CD8-positive, alpha-beta memory T cell (primary cell): Measurements from ENCODE around the gene GEMIN7. TPM values are rescaled to one million over a fixed set of nuclear protein-coding genes. Genes with fewer than 3 reads are reported as not detected.

Experiments
- CTCF ChIA-PET: fragments of 350-600 bp; sonication (Branson Sonifier 250); formaldehyde crosslinking; loops from one replicate; lab custom pipeline; 2021; ENCODE audit warnings: antibody characterized with exemption; lab: Charles Lee
- POLR2A ChIA-PET: fragments of 350-600 bp; sonication (Branson Sonifier 250); formaldehyde crosslinking; loops from one replicate; lab custom pipeline; 2021; ENCODE audit warnings: antibody characterized with exemption; lab: Charles Lee
- DNase-seq, 5 donors: peaks; one replicate each; pipeline versions ENCODE4 v3.0.0 to v3.0.0-alpha.2; 2020 to 2022; ENCODE audit warnings: mixed read lengths in 1 of 5
- H3K27ac ChIP-seq: one replicate; pipeline ENCODE4 v1.7.0; 2013; ENCODE audit warnings: low read depth, mild to moderate bottlenecking, low read length, moderate library complexity
- H3K27me3 ChIP-seq: 2 replicates; pipeline ENCODE4 v1.7.0; 2013; ENCODE audit warnings: low read length, mild to moderate bottlenecking; ENCODE audit not compliant: insufficient read depth, poor library complexity, severe bottlenecking
- H3K36me3 ChIP-seq: 2 replicates; pipeline ENCODE4 v1.7.0; 2013; ENCODE audit warnings: mild to moderate bottlenecking, low read length, moderate library complexity; ENCODE audit not compliant: insufficient read depth
- H3K4me1 ChIP-seq: 2 replicates; pipeline ENCODE4 v1.7.0; 2013; ENCODE audit warnings: mild to moderate bottlenecking, low read length, moderate library complexity; ENCODE audit not compliant: insufficient read depth
- H3K4me3 ChIP-seq: 2 replicates; pipeline ENCODE4 v1.7.0; 2013; ENCODE audit warnings: mild to moderate bottlenecking, low read length
- H3K9me3 ChIP-seq: 2 replicates; pipeline ENCODE4 v1.7.0; 2013; ENCODE audit warnings: mild to moderate bottlenecking, low read length
- H3K27ac Mint-ChIP-seq, 8 donors: one replicate each; pipeline ENCODE4 v1.8.0; 2020 to 2021; ENCODE audit warnings: mixed read lengths in 8 of 8, mild to moderate bottlenecking in 6 of 8, inconsistent platforms in 3 of 8, moderate library complexity in 3 of 8
- H3K27me3 Mint-ChIP-seq, 2 donors: one replicate each; pipeline ENCODE4 v1.8.0; 2020 to 2021; ENCODE audit warnings: mixed read lengths in 2 of 2, mild to moderate bottlenecking in 1 of 2, moderate library complexity in 1 of 2
- H3K36me3 Mint-ChIP-seq, 3 donors: one replicate each; pipeline ENCODE4 v1.8.0; 2020 to 2021; ENCODE audit warnings: mixed read lengths in 3 of 3, inconsistent platforms in 1 of 3, mild to moderate bottlenecking in 1 of 3
- H3K4me1 Mint-ChIP-seq, 3 donors: one replicate each; pipeline ENCODE4 v1.8.0; 2020 to 2021; ENCODE audit warnings: mixed read lengths in 3 of 3, inconsistent platforms in 1 of 3, mild to moderate bottlenecking in 1 of 3
- H3K4me3 Mint-ChIP-seq, 7 donors: one replicate each; pipeline ENCODE4 v1.8.0; 2020 to 2021; ENCODE audit warnings: mixed read lengths in 7 of 7, mild to moderate bottlenecking in 6 of 7, moderate library complexity in 4 of 7, inconsistent platforms in 2 of 7
- H3K9me3 Mint-ChIP-seq, 5 donors: one replicate each; pipeline ENCODE4 v1.8.0; 2020 to 2022; ENCODE audit warnings: mixed read lengths in 5 of 5, mild to moderate bottlenecking in 3 of 5, moderate library complexity in 2 of 5, inconsistent platforms in 1 of 5
- polyA plus RNA-seq: library from polyadenylated mRNA; unstranded; fragments of 300-500 nt; fragmentation: Illumina TruSeq; gene quantifications from one replicate; pipeline ENCODE4 v1.2.3, GENCODE V29; 2021
- total RNA-seq, 2 experiments: library from RNA; stranded (reverse); gene quantifications; one replicate each; pipeline ENCODE4 v1.2.3, GENCODE V29; 2021

Gene GEMIN7
- total RNA-seq (10 to 100 TPM; 51.6 TPM), polyA plus RNA-seq (93.5 TPM)

- H3K9me3 ChIP-seq, result no peaks in the 10 kb centered on the region
- no peaks in the 10 kb centered on the region for H3K27me3 ChIP-seq
- CTCF ChIA-PET, result interaction anchor here (1.0 to 2.4 kb wide), 2 partner anchors 13 to 20 kb away, joined by 5 to 9 read pairs; no protein-coding TSS in a partner anchor
- no peaks in the 10 kb centered on the region for H3K27me3 Mint-ChIP-seq
- peaks cover 42% of the 10 kb centered on the region for H3K4me1 ChIP-seq
- peak; percentile 65 to 81 (median 72) for DNase-seq
- H3K27ac Mint-ChIP-seq, result peak within 1 kb of the TSS; percentile 80 to 97 (median 92)
- H3K27ac ChIP-seq, result peak within 1 kb of the TSS; percentile 81
- peaks cover 7% of the 10 kb centered on the region for H3K36me3 ChIP-seq
- H3K4me1 Mint-ChIP-seq, result peaks cover 50 to 72% (median 57%) of the 10 kb centered on the region in 3 donors
- peak within 1 kb of the TSS; percentile 91 to 97 (median 94) for H3K4me3 Mint-ChIP-seq
- peak within 1 kb of the TSS; percentile 77 for H3K4me3 ChIP-seq
- H3K9me3 Mint-ChIP-seq, result no peaks in the 10 kb centered on the region
- H3K36me3 Mint-ChIP-seq, result peaks cover 6 to 23% (median 7%) of the 10 kb centered on the region in 3 donors
- POLR2A ChIA-PET, result interaction anchor here (0.9 to 2.8 kb wide), 5 partner anchors 12 to 77 kb away, joined by 3 to 9 read pairs (median 3); partner anchors contain the start of gene PPP1R37
Measured at GRCh38 chr19:45079063-45079910, at the start of gene GEMIN7. TSS of gene GEMIN7 (plus strand) at chr19:45079260. CDS start at chr19:45090115, 10,855 bp downstream.

- no peaks in the 10 kb centered on the region for H3K9me3 Mint-ChIP-seq
- no peak for DNase-seq
- H3K27me3 Mint-ChIP-seq, result no peaks in the 10 kb centered on the region
- Histone ChIP-seq H3K4me1 (no peaks in the 10 kb centered on the region), H3K27ac (no peak overlapping the region), H3K4me3 (no peak overlapping the region), H3K27me3 (no peaks in the 10 kb centered on the region), H3K36me3 (peaks cover 19% of the 10 kb centered on the region), H3K9me3 (no peaks in the 10 kb centered on the region)
- ChIA-PET CTCF (interaction anchor here (0.7 kb wide), 1 partner anchor 55 kb away, joined by 3 read pairs; no protein-coding TSS in a partner anchor), POLR2A (no interaction called here)
- peaks cover 0 to 71% (median 16%) of the 10 kb centered on the region in 3 donors for H3K36me3 Mint-ChIP-seq
- H3K4me3 Mint-ChIP-seq, result peak overlapping the region in 1 of 7 donors; percentile 30
- no peaks in the 10 kb centered on the region for H3K4me1 Mint-ChIP-seq
- H3K27ac Mint-ChIP-seq, result peak overlapping the region in 1 of 8 donors; percentile 54
Measured at GRCh38 chr19:45030825-45031224, 48.2 kb upstream of the GEMIN7 start.

GRCh38 chr19:45032421-45032820, 46.6 kb upstream of the GEMIN7 start:
- CTCF ChIA-PET, result no interaction called here

GRCh38 chr19:45035755-45036154, 43.3 kb upstream of the GEMIN7 start:
- Mint-ChIP-seq H3K27me3 (peaks cover 0 to 2% of the 10 kb centered on the region in 2 donors), H3K36me3 (peaks cover 0 to 63% (median 12%) of the 10 kb centered on the region in 3 donors), H3K4me1 (peaks cover 18 to 24% (median 20%) of the 10 kb centered on the region in 3 donors), H3K4me3 (peak overlapping the region in 1 of 7 donors; percentile 48), H3K9me3 (no peaks in the 10 kb centered on the region), H3K27ac (no peak overlapping the region)
- CTCF ChIA-PET, result interaction anchor here (1.0 to 2.3 kb wide), 2 partner anchors 24 to 47 kb away, joined by 3 to 7 read pairs; no protein-coding TSS in a partner anchor
- Histone ChIP-seq H3K27ac (no peak overlapping the region), H3K36me3 (peaks cover 10% of the 10 kb centered on the region), H3K9me3 (no peaks in the 10 kb centered on the region), H3K4me1 (peaks cover 14% of the 10 kb centered on the region), H3K4me3 (no peak overlapping the region), H3K27me3 (no peaks in the 10 kb centered on the region)
- no peak for DNase-seq
- POLR2A ChIA-PET, result no interaction called here

More at GRCh38 chr19:45032421-45032820, 46.6 kb upstream of the GEMIN7 start:
- POLR2A ChIA-PET, result no interaction called here
- peaks cover 17% of the 10 kb centered on the region for H3K36me3 ChIP-seq
- no peaks in the 10 kb centered on the region for H3K4me1 ChIP-seq
- Mint-ChIP-seq H3K27ac (peak overlapping the region in 2 of 8 donors; percentile 15 to 53), H3K36me3 (peaks cover 0 to 70% (median 13%) of the 10 kb centered on the region in 3 donors), H3K4me3 (no peak overlapping the region), H3K4me1 (no peaks in the 10 kb centered on the region), H3K9me3 (no peaks in the 10 kb centered on the region), H3K27me3 (no peaks in the 10 kb centered on the region)
- H3K9me3 ChIP-seq, result no peaks in the 10 kb centered on the region
- no peak overlapping the region for H3K4me3 ChIP-seq
- H3K27ac ChIP-seq, result no peak overlapping the region
- no peak for DNase-seq
- no peaks in the 10 kb centered on the region for H3K27me3 ChIP-seq

- Histone ChIP-seq H3K36me3 (peaks cover 19% of the 10 kb centered on the region), H3K27ac (no peak overlapping the region), H3K27me3 (no peaks in the 10 kb centered on the region), H3K4me3 (no peak overlapping the region), H3K4me1 (peaks cover 24% of the 10 kb centered on the region), H3K9me3 (no peaks in the 10 kb centered on the region)
- CTCF ChIA-PET, result interaction anchor here (1.5 to 2.3 kb wide), 2 partner anchors 20 to 22 kb away, joined by 4 to 13 read pairs; no protein-coding TSS in a partner anchor
- POLR2A ChIA-PET, result interaction anchor here (2.1 kb wide), 2 partner anchors 54 to 141 kb away, joined by 5 read pairs; partner anchors contain the start of gene BLOC1S3
- no peak for DNase-seq
- H3K36me3 Mint-ChIP-seq, result peaks cover 0 to 66% (median 17%) of the 10 kb centered on the region in 3 donors
- peak overlapping the region; percentile 62 to 100 (median 89) for H3K4me3 Mint-ChIP-seq
- H3K27ac Mint-ChIP-seq, result peak overlapping the region in 5 of 8 donors; percentile 42 to 82 (median 60)
- H3K4me1 Mint-ChIP-seq, result peaks cover 29 to 38% (median 32%) of the 10 kb centered on the region in 3 donors
- peaks cover 0 to 2% of the 10 kb centered on the region in 2 donors for H3K27me3 Mint-ChIP-seq
- H3K9me3 Mint-ChIP-seq, result no peaks in the 10 kb centered on the region
Measured at GRCh38 chr19:45037393-45038169, 41.5 kb upstream of the GEMIN7 start.

GRCh38 chr19:45038931-45039893, 39.8 kb upstream of the GEMIN7 start, which contains the start of gene CLASRP:
TSS of gene CLASRP (plus strand) at chr19:45039045. CDS start at chr19:45040213, 1,168 bp downstream.
- Mint-ChIP-seq H3K9me3 (no peaks in the 10 kb centered on the region), H3K27ac (peak within 1 kb of the TSS; percentile 79 to 100 (median 95)), H3K36me3 (peaks cover 0 to 70% (median 11%) of the 10 kb centered on the region in 3 donors), H3K27me3 (peaks cover 0 to 2% of the 10 kb centered on the region in 2 donors), H3K4me3 (peak within 1 kb of the TSS; percentile 86 to 100 (median 94)), H3K4me1 (peaks cover 32 to 43% (median 32%) of the 10 kb centered on the region in 3 donors)
- Histone ChIP-seq H3K9me3 (no peaks in the 10 kb centered on the region), H3K4me1 (peaks cover 24% of the 10 kb centered on the region), H3K27me3 (no peaks in the 10 kb centered on the region), H3K36me3 (peaks cover 22% of the 10 kb centered on the region), H3K27ac (peak within 1 kb of the TSS; percentile 98), H3K4me3 (peak within 1 kb of the TSS; percentile 95)
- CTCF ChIA-PET, result interaction anchor here (0.6 to 2.3 kb wide), 12 partner anchors 10 to 1989 kb away, joined by 3 to 13 read pairs (median 3); partner anchors contain the start of gene PPP1R37
- peak; percentile 83 to 90 (median 85) for DNase-seq
- POLR2A ChIA-PET, result interaction anchor here (0.6 to 2.1 kb wide), 8 partner anchors 30 to 324 kb away, joined by 3 to 13 read pairs (median 4); partner anchors contain the start of genes BLOC1S3, GEMIN7 and RELB
